Activated CD8-positive, alpha-beta memory T cell treated with anti-CD3 and anti-CD28 coated beads, Interleukin-2, amount 50 U/mL, for 1 hour (primary cell): ENCODE results near the gene KIF6.
"Not testable (repeated sequence)": the region's sequence is repeated elsewhere in the genome, so short reads cannot be mapped to it uniquely, and the experiment has no call there.

ENCODE experiments used
- DNase-seq: peaks from one replicate; pipeline ENCODE4 v3.0.0-alpha.2; 2020; ENCODE audit errors: extremely low read depth

KIF6 gene

GRCh38 chr6:39499053-39499452 lies 226.2 kb downstream of the KIF6 start:
- DNase-seq, result no peak

- DNase-seq, result no peak
Observed at GRCh38 chr6:39498096-39498495, 227.1 kb downstream of the KIF6 start.

GRCh38 chr6:39496915-39497314 lies 228.3 kb downstream of the KIF6 start:
- DNase-seq, result no peak

GRCh38 chr6:39496456-39496855 lies 228.8 kb downstream of the KIF6 start:
- no peak for DNase-seq

GRCh38 chr6:39495640-39496039 lies 229.6 kb downstream of the KIF6 start:
- no peak for DNase-seq

GRCh38 chr6:39494998-39495397 lies 230.2 kb downstream of the KIF6 start:
- no peak for DNase-seq

- no peak for DNase-seq
Observed at GRCh38 chr6:39493777-39494176, 231.4 kb downstream of the KIF6 start.

GRCh38 chr6:39493174-39493573 lies 232.0 kb downstream of the KIF6 start:
- DNase-seq, result no peak

- no peak for DNase-seq
Observed at GRCh38 chr6:39490108-39490507, 235.1 kb downstream of the KIF6 start.

- DNase-seq, result no peak
Observed at GRCh38 chr6:39488255-39488879, 236.8 kb downstream of the KIF6 start.

- no peak for DNase-seq
Observed at GRCh38 chr6:39484276-39484675, 240.9 kb downstream of the KIF6 start.

GRCh38 chr6:39479819-39480218 lies 245.4 kb downstream of the KIF6 start:
- DNase-seq, result not testable (repeated sequence)

GRCh38 chr6:39476670-39477069 lies 248.5 kb downstream of the KIF6 start:
- no peak for DNase-seq

- no peak for DNase-seq
Observed at GRCh38 chr6:39476151-39476550, 249.1 kb downstream of the KIF6 start.

GRCh38 chr6:39471954-39472659 lies 253.1 kb downstream of the KIF6 start:
- no peak for DNase-seq

- DNase-seq, result no peak
Observed at GRCh38 chr6:39470506-39470905, 254.7 kb downstream of the KIF6 start.

GRCh38 chr6:39468385-39468784 lies 256.8 kb downstream of the KIF6 start:
- DNase-seq, result no peak

- no peak for DNase-seq
Observed at GRCh38 chr6:39466631-39467030, 258.6 kb downstream of the KIF6 start.

- no peak for DNase-seq
Observed at GRCh38 chr6:39465539-39465938, 259.7 kb downstream of the KIF6 start.

- no peak for DNase-seq
Observed at GRCh38 chr6:39464067-39464466, 261.1 kb downstream of the KIF6 start.

GRCh38 chr6:39453956-39454524 lies 271.2 kb downstream of the KIF6 start:
- DNase-seq, result no peak

- no peak for DNase-seq
Observed at GRCh38 chr6:39453241-39453640, 272.0 kb downstream of the KIF6 start.
